HEK293 (cell line): ENCODE data around the gene SH3BP2.

Experiments used
- CTCF ChIA-PET: fragments of 350-600 bp; formaldehyde crosslinking; extraction: SDS; loops from one replicate; lab custom pipeline; 2021; ENCODE audit warnings: antibody characterized with exemption; lab: Yijun Ruan, JAX
- POLR2A ChIA-PET: fragments of 300-600 bp; formaldehyde crosslinking; extraction: SDS; loops from one replicate; lab custom pipeline; 2020; ENCODE audit warnings: antibody characterized with exemption, inconsistent platforms; lab: Yijun Ruan, JAX
- H3K27ac ChIP-seq: fragments of 200-500 bp; sonication (Bioruptor generic); 2 replicates; pipeline ENCODE4 v1.5.1; 2014; ENCODE audit warnings: low read depth, low read length, control low read depth, inconsistent platforms; ENCODE audit errors: extremely low read depth
- H3K36me3 ChIP-seq, 2 experiments: fragments of 200-500 bp in 1 of 2; sonication (Bioruptor generic) in 1 of 2; 1 replicate in 1 of 2; 2 replicates in 1 of 2; pipeline ENCODE4 v1.5.1; 2014 to 2017; ENCODE audit warnings: inconsistent platforms in 2 of 2, low read length in 2 of 2; ENCODE audit not compliant: control insufficient read depth in 2 of 2, insufficient read depth in 1 of 2
- H3K4me1 ChIP-seq: fragments of 200-500 bp; sonication (Bioruptor generic); 2 replicates; pipeline ENCODE4 v1.5.1; 2014; ENCODE audit warnings: mild to moderate bottlenecking, low read length, inconsistent platforms; ENCODE audit not compliant: control insufficient read depth, insufficient read depth
- H3K4me3 ChIP-seq: 2 replicates; pipeline ENCODE4 v1.5.1; 2011; ENCODE audit warnings: low read depth, mild to moderate bottlenecking, control low read depth, low read length, moderate library complexity
- H3K9me3 ChIP-seq: fragments of 200-500 bp; sonication (Bioruptor generic); 2 replicates; pipeline ENCODE4 v1.5.1; 2014; ENCODE audit warnings: low read depth, low read length, inconsistent platforms; ENCODE audit not compliant: control insufficient read depth, insufficient read depth
- EGR2 ChIP-seq: fragments of 450-650 bp; formaldehyde crosslinking; IDR thresholded peaks from 2 replicates; pipeline ENCODE4 v1.5.1; 2016; ENCODE audit warnings: low read depth, missing biosample characterization, missing genetic modification characterization
- ELK4 ChIP-seq: IDR thresholded peaks from 2 replicates; pipeline ENCODE4 v1.6.1; 2011; ENCODE audit warnings: mild to moderate bottlenecking, low read depth, low read length, borderline replicate concordance
- GFI1B ChIP-seq: fragments of 450-650 bp; formaldehyde crosslinking; IDR thresholded peaks from 2 replicates; pipeline ENCODE4 v1.5.1; 2016; ENCODE audit warnings: missing biosample characterization, missing genetic modification characterization
- KLF16 ChIP-seq: fragments of 450-650 bp; formaldehyde crosslinking; IDR thresholded peaks from 2 replicates; pipeline ENCODE4 v1.5.1; 2017; ENCODE audit warnings: missing biosample characterization, missing genetic modification characterization
- SCRT2 ChIP-seq: fragments of 450-650 bp; formaldehyde crosslinking; IDR thresholded peaks from 2 replicates; pipeline ENCODE4 v1.5.1; 2016; ENCODE audit warnings: missing biosample characterization, missing genetic modification characterization
- TSHZ1 ChIP-seq: fragments of 450-650 bp; formaldehyde crosslinking; IDR thresholded peaks from 2 replicates; pipeline ENCODE4 v1.5.1; 2016; ENCODE audit warnings: missing biosample characterization, missing genetic modification characterization, borderline replicate concordance
- ZNF10 ChIP-seq: fragments of 450-650 bp; formaldehyde crosslinking; IDR thresholded peaks from 2 replicates; pipeline ENCODE4 v1.5.1; 2017; ENCODE audit warnings: missing biosample characterization, missing genetic modification characterization
- ZNF157 ChIP-seq: fragments of 450-650 bp; formaldehyde crosslinking; IDR thresholded peaks from 2 replicates; pipeline ENCODE4 v1.5.1; 2016; ENCODE audit warnings: missing biosample characterization, missing genetic modification characterization
- ZNF2 ChIP-seq: fragments of 450-650 bp; formaldehyde crosslinking; IDR thresholded peaks from 2 replicates; pipeline ENCODE4 v1.5.1; 2016; ENCODE audit warnings: missing biosample characterization, missing genetic modification characterization
- ZNF274 ChIP-seq, 2 experiments: fragments of 200-500 bp in 1 of 2; fragments of 450-650 bp in 1 of 2; sonication (Bioruptor generic) in 1 of 2; formaldehyde crosslinking in 1 of 2; IDR thresholded peaks; 2 replicates each; pipeline versions ENCODE4 v1.5.1 to v1.6.1; 2014 to 2016; ENCODE audit warnings: borderline replicate concordance in 1 of 2, inconsistent platforms in 1 of 2, low read length in 1 of 2, missing biosample characterization in 1 of 2, missing genetic modification characterization in 1 of 2
- ZNF391 ChIP-seq: fragments of 450-650 bp; formaldehyde crosslinking; IDR thresholded peaks from 2 replicates; pipeline ENCODE4 v1.5.1; 2016; ENCODE audit warnings: low read depth, missing biosample characterization, missing genetic modification characterization, borderline replicate concordance
- ZNF426 ChIP-seq: fragments of 450-650 bp; formaldehyde crosslinking; IDR thresholded peaks from 2 replicates; pipeline ENCODE4 v1.5.1; 2017; ENCODE audit warnings: missing biosample characterization, missing genetic modification characterization, mild to moderate bottlenecking, inconsistent platforms, moderate library complexity
- ZNF510 ChIP-seq: fragments of 450-650 bp; formaldehyde crosslinking; IDR thresholded peaks from 2 replicates; pipeline ENCODE4 v1.5.1; 2018; ENCODE audit warnings: mild to moderate bottlenecking, missing genetic modification characterization, missing biosample characterization; ENCODE audit not compliant: insufficient replicate concordance
- ZNF521 ChIP-seq: fragments of 450-650 bp; formaldehyde crosslinking; IDR thresholded peaks from 2 replicates; pipeline ENCODE4 v1.5.1; 2017; ENCODE audit warnings: missing biosample characterization, mild to moderate bottlenecking, missing genetic modification characterization
- ZNF530 ChIP-seq: fragments of 450-650 bp; formaldehyde crosslinking; IDR thresholded peaks from 2 replicates; pipeline ENCODE4 v1.5.1; 2016; ENCODE audit warnings: low read depth, missing biosample characterization, missing genetic modification characterization
- ZNF561 ChIP-seq: fragments of 450-650 bp; IDR thresholded peaks from 2 replicates; pipeline ENCODE4 v1.5.1; 2018; ENCODE audit warnings: missing biosample characterization, missing genetic modification characterization, borderline replicate concordance
- ZNF626 ChIP-seq: fragments of 450-650 bp; sonication (Bioruptor Pico); formaldehyde crosslinking; IDR thresholded peaks from 2 replicates; pipeline ENCODE4 v1.5.1; 2018; ENCODE audit warnings: missing biosample characterization, missing genetic modification characterization, inconsistent platforms
- ZNF670 ChIP-seq: fragments of 450-650 bp; formaldehyde crosslinking; IDR thresholded peaks from 2 replicates; pipeline ENCODE4 v1.5.1; 2016; ENCODE audit warnings: missing biosample characterization, missing genetic modification characterization, low read depth
- ZNF707 ChIP-seq: fragments of 450-650 bp; formaldehyde crosslinking; IDR thresholded peaks from 2 replicates; pipeline ENCODE4 v1.5.1; 2016; ENCODE audit warnings: missing biosample characterization, missing genetic modification characterization
- ZNF785 ChIP-seq: fragments of 450-650 bp; formaldehyde crosslinking; IDR thresholded peaks from 2 replicates; pipeline ENCODE4 v1.5.1; 2016; ENCODE audit warnings: missing biosample characterization, missing genetic modification characterization
- ZNF837 ChIP-seq: fragments of 450-650 bp; formaldehyde crosslinking; IDR thresholded peaks from 2 replicates; pipeline ENCODE4 v1.5.1; 2016; ENCODE audit warnings: missing biosample characterization, missing genetic modification characterization
- TF ChIP-seq, protein P1 (sequence below): fragments of 450-650 bp; formaldehyde crosslinking; IDR thresholded peaks from 2 replicates; pipeline ENCODE4 v1.5.1; 2016; ENCODE audit warnings: missing biosample characterization, missing genetic modification characterization, borderline replicate concordance

SH3BP2 gene

GRCh38 chr4:2827071-2827873, 34.4 kb downstream of the SH3BP2 start (continued):
- TF ChIP-seq ZNF785 (no peak), ZNF521 (tag by site-specific recombination) (no peak), ZNF274 (IDR thresholded peaks at IDR 0.05; ENCODE audit: low read length) (no peak), ZNF274 (tag by site-specific recombination; IDR thresholded peaks at IDR 0.05; ENCODE audit: borderline replicate concordance) (no peak), ZNF530 (tag by site-specific recombination) (no peak), TSHZ1 (tag by site-specific recombination) (no peak), GFI1B (tag by site-specific recombination) (no peak), EGR2 (no peak)

DNA sequence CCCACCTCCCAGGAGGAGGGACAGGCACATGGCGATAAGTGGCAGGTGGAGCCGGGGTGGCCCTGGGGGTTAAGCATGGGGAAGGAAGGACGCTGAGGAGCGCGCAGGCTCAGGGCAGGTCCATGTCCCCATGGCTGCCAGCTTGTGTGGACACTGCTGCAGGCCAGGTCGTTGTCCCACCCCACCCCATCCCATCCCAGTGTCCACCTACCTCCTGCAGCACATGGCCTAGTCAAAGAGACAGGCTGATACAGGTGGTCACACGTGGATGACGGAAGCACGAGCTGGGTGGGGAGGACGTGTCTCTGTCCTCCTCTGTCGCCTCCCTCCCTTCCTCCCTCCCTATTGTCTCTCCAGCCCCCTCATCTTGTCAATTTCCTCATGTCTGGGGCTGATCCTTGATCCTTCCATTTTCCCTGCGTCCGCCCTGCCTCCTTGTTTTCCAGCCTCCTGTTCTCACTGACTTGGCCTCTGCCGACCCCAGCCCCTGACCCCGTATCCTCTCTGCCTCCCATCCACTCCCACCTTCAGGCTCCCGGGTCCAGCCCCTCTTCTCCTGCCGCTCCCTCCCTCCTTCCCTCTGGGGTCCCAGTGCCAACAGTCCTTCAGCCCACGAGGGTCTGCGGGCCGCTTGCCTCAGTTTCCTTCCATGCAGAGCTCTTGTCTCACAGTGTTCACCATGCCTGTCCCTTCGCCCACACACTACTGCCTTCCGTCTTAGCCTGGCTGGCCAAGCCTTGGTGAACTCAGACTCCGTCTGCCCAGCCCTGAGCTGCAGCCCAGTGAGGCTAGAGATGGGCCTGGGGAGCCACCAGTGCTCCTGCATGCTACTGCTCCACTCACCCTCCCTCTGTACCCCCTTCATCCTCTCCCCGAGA, 35.2 kb downstream of the SH3BP2 start:
- CTCF ChIA-PET = no interaction called here
- peaks cover 0 to 91% of the 10 kb centered on the region in 2 experiments; a peak in 1 of 3 replicates for H3K36me3 ChIP-seq
- TF ChIP-seq ZNF626 = no peak
- no peak for TF ChIP-seq ZNF426 (tag by site-specific recombination)
- no peak for TF ChIP-seq ZNF510 (tag by site-specific recombination)
- TF ChIP-seq ZNF391 = no peak
- TF ChIP-seq ZNF670 = no peak
- no peak for TF ChIP-seq ZNF530 (tag by site-specific recombination)
- TF ChIP-seq KLF16 (tag by site-specific recombination) = no peak
- TF ChIP-seq ZNF707 (tag by site-specific recombination) = no peak
- TF ChIP-seq ZNF2 (tag by site-specific recombination) = no peak
- no peak for TF ChIP-seq ZNF157
- TF ChIP-seq ZNF561 (tag by site-specific recombination) = no peak
- no peak for TF ChIP-seq ZNF837 (tag by site-specific recombination)
- TF ChIP-seq ELK4 = no peak
- TF ChIP-seq, protein P1, sequence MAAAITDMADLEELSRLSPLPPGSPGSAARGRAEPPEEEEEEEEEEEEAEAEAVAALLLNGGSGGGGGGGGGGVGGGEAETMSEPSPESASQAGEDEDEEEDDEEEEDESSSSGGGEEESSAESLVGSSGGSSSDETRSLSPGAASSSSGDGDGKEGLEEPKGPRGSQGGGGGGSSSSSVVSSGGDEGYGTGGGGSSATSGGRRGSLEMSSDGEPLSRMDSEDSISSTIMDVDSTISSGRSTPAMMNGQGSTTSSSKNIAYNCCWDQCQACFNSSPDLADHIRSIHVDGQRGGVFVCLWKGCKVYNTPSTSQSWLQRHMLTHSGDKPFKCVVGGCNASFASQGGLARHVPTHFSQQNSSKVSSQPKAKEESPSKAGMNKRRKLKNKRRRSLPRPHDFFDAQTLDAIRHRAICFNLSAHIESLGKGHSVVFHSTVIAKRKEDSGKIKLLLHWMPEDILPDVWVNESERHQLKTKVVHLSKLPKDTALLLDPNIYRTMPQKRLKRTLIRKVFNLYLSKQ = no peak
- no peak for TF ChIP-seq SCRT2
- TF ChIP-seq ZNF10 (tag by site-specific recombination) = no peak

More for the DNA sequence above, 35.2 kb downstream of the SH3BP2 start:
- H3K4me1 ChIP-seq = no peaks in the 10 kb centered on the region
- H3K9me3 ChIP-seq = no peaks in the 10 kb centered on the region
- H3K4me3 ChIP-seq = no peak overlapping the region
- POLR2A ChIA-PET = no interaction called here
- no peak overlapping the region for H3K27ac ChIP-seq
